NCI-H345 treated with DMSO at 0.1 percent for 48 hours (cell line): ENCODE measurements around the gene TSPAN14.
"Not testable (repeated sequence)": the region's sequence is repeated elsewhere in the genome, so short reads cannot be mapped to it uniquely, and the experiment has no call there.

ENCODE experiments used
- DNase-seq: peaks from one replicate; lab custom pipeline; 2025; ENCODE audit not compliant: unreplicated experiment; lab: John Stamatoyannopoulos, UW

TSPAN14 gene

GRCh38 chr10:80539421-80540031 lies 85.4 kb downstream of the TSPAN14 start:
- no peak for DNase-seq

- no peak for DNase-seq
Observed at GRCh38 chr10:80540136-80540535, 86.0 kb downstream of the TSPAN14 start.

- no peak for DNase-seq
Observed at GRCh38 chr10:80540618-80540980, 86.5 kb downstream of the TSPAN14 start.

- DNase-seq, result no peak
Observed at GRCh38 chr10:80540981-80541750, 87.1 kb downstream of the TSPAN14 start.

- DNase-seq, result no peak
Observed at GRCh38 chr10:80542053-80542452, 87.9 kb downstream of the TSPAN14 start.

GRCh38 chr10:80542652-80543318 lies 88.7 kb downstream of the TSPAN14 start:
- DNase-seq, result no peak

GRCh38 chr10:80543319-80543672 lies 89.2 kb downstream of the TSPAN14 start:
- not testable (repeated sequence) for DNase-seq

GRCh38 chr10:80544316-80544953 lies 90.3 kb downstream of the TSPAN14 start:
- DNase-seq, result no peak

GRCh38 chr10:80545258-80545881 lies 91.3 kb downstream of the TSPAN14 start:
- DNase-seq, result no peak

GRCh38 chr10:80552151-80552646 lies 98.1 kb downstream of the TSPAN14 start:
- no peak for DNase-seq

GRCh38 chr10:80553436-80553835 lies 99.3 kb downstream of the TSPAN14 start:
- no peak for DNase-seq

- no peak for DNase-seq
Observed at GRCh38 chr10:80554050-80554449, 99.9 kb downstream of the TSPAN14 start.

- no peak for DNase-seq
Observed at GRCh38 chr10:80555415-80555814, 101.3 kb downstream of the TSPAN14 start.

GRCh38 chr10:80561950-80562349 lies 107.8 kb downstream of the TSPAN14 start:
- no peak for DNase-seq

- DNase-seq, result no peak
Observed at GRCh38 chr10:80567292-80567691, 113.2 kb downstream of the TSPAN14 start.

- no peak for DNase-seq
Observed at GRCh38 chr10:80569131-80569895, 115.2 kb downstream of the TSPAN14 start.

- no peak for DNase-seq
Observed at GRCh38 chr10:80571352-80571751, 117.2 kb downstream of the TSPAN14 start.

GRCh38 chr10:80579181-80579763 lies 125.2 kb downstream of the TSPAN14 start:
- DNase-seq, result no peak

- DNase-seq, result no peak
Observed at GRCh38 chr10:80579849-80580637, 125.9 kb downstream of the TSPAN14 start.
